K562 (cell line): ENCODE data around the gene CIB2. TPM values are rescaled to one million over a fixed set of nuclear protein-coding genes. Genes with fewer than 3 reads are reported as not detected.

Experiments used
- ATF3 ChIP-seq, 2 experiments: fragments of 450-650 bp in 1 of 2; sonication (generic) in 1 of 2; formaldehyde crosslinking in 1 of 2; IDR thresholded peaks in 1 of 2; conservative IDR thresholded peaks in 1 of 2; 2 replicates each; pipeline versions ENCODE4 v1.6.1 to v1.8.1; 2016 to 2023; ENCODE audit warnings: mild to moderate bottlenecking in 2 of 2, moderate library complexity in 2 of 2, inconsistent platforms in 1 of 2, missing genetic modification reagents in 1 of 2
- CCAR2 ChIP-seq: fragments of 200-400 bp; formaldehyde crosslinking; IDR thresholded peaks from 2 replicates; pipeline ENCODE4 v1.6.1; 2017; ENCODE audit warnings: mild to moderate bottlenecking, low read depth, low read length
- CREM ChIP-seq: IDR thresholded peaks from 2 replicates; pipeline ENCODE4 v1.6.1; 2014; ENCODE audit warnings: antibody characterized with exemption, low read depth
- GTF2A2 ChIP-seq: IDR thresholded peaks from 2 replicates; pipeline ENCODE4 v1.6.1; 2016; ENCODE audit warnings: mild to moderate bottlenecking, missing genetic modification characterization, missing compliant biosample characterization
- IRF9 ChIP-seq: fragments of 450-650 bp; IDR thresholded peaks from 2 replicates; pipeline ENCODE4 v1.6.1; 2016; ENCODE audit warnings: missing biosample characterization, missing genetic modification characterization
- JUN ChIP-seq, 2 experiments: sonication (generic) in 1 of 2; formaldehyde crosslinking in 1 of 2; IDR thresholded peaks; 2 replicates each; pipeline versions ENCODE4 v1.6.1 to v1.8.0; 2012 to 2022; ENCODE audit warnings: borderline replicate concordance in 2 of 2, mild to moderate bottlenecking in 2 of 2, improper control_type of control experiment in 1 of 2, low read depth in 1 of 2, low read length in 1 of 2, missing genetic modification reagents in 1 of 2
- MAFG ChIP-seq: fragments of 450-650 bp; conservative IDR thresholded peaks from 2 replicates; pipeline ENCODE4 v1.6.1; 2016; ENCODE audit warnings: missing genetic modification characterization, missing compliant biosample characterization
- MAZ ChIP-seq, 2 experiments: fragments of 450-650 bp in 1 of 2; sonication (generic) in 1 of 2; formaldehyde crosslinking; IDR thresholded peaks in 1 of 2; conservative IDR thresholded peaks in 1 of 2; 2 replicates each; pipeline versions ENCODE4 v1.4.0 to v1.5.0; 2020; ENCODE audit warnings: mild to moderate bottlenecking in 1 of 2, missing genetic modification reagents in 1 of 2
- MCM7 ChIP-seq, 2 experiments: fragments of 450-650 bp; IDR thresholded peaks; 2 replicates each; pipeline ENCODE4 v1.6.1; 2016 to 2018
- NFE2L1 ChIP-seq: fragments of 450-650 bp; IDR thresholded peaks from 2 replicates; pipeline ENCODE4 v1.6.1; 2016; ENCODE audit warnings: missing genetic modification characterization, low read depth, mild to moderate bottlenecking, missing compliant biosample characterization, moderate library complexity, borderline replicate concordance
- PCBP2 ChIP-seq: fragments of 200-400 bp; formaldehyde crosslinking; IDR thresholded peaks from 2 replicates; pipeline ENCODE4 v1.6.1; 2018; ENCODE audit warnings: low read length, low read depth, mild to moderate bottlenecking, moderate library complexity; ENCODE audit not compliant: poor library complexity, severe bottlenecking
- PKNOX1 ChIP-seq: fragments of 450-650 bp; IDR thresholded peaks from 2 replicates; pipeline ENCODE4 v1.6.1; 2016
- SMARCA4 ChIP-seq: fragments of 450-650 bp; IDR thresholded peaks from 2 replicates; pipeline ENCODE4 v1.6.1; 2016
- SREBF2 ChIP-seq: sonication (generic); formaldehyde crosslinking; IDR thresholded peaks from 2 replicates; pipeline ENCODE4 v1.4.0; 2020; ENCODE audit warnings: mild to moderate bottlenecking, missing genetic modification reagents
- TARDBP ChIP-seq: fragments of 450-650 bp; IDR thresholded peaks from 2 replicates; pipeline ENCODE4 v1.6.1; 2016
- TCFL5 ChIP-seq: fragments of 250-450 bp; sonication (Bioruptor Pico); conservative IDR thresholded peaks from 2 replicates; pipeline ENCODE4 v1.6.1; 2021; ENCODE audit warnings: mild to moderate bottlenecking, moderate library complexity, matching md5 sums
- WHSC1 ChIP-seq: IDR thresholded peaks from one replicate; pipeline ENCODE4 v1.6.1; 2012; ENCODE audit warnings: low read length, control low read depth, inconsistent platforms
- ZNF184 ChIP-seq: sonication (generic); formaldehyde crosslinking; IDR thresholded peaks from 2 replicates; pipeline ENCODE4 v1.5.0; 2020; ENCODE audit warnings: missing genetic modification reagents
- ZNF232 ChIP-seq: sonication (generic); formaldehyde crosslinking; IDR thresholded peaks from 2 replicates; pipeline ENCODE4 v1.8.0; 2022; ENCODE audit warnings: mild to moderate bottlenecking, missing genetic modification reagents
- ZNF592 ChIP-seq: fragments of 450-650 bp; IDR thresholded peaks from 2 replicates; pipeline ENCODE4 v1.6.1; 2017; ENCODE audit warnings: antibody characterized with exemption, mild to moderate bottlenecking
- polyA plus RNA-seq, 8 experiments: library from polyadenylated mRNA; depleted of rRNA in 4 of 8; stranded (reverse) in 5 of 8; unstranded in 3 of 8; fragments of >200 nt; fragmentation: Nextera tagmentation in 2 of 8; fragmentation: Illumina TruSeq in 1 of 8; extraction: Ambion mirVana in 2 of 8; extraction: Trizol in 1 of 8; gene quantifications; 2 replicates each; pipeline versions ENCODE4 v1.2.1 to v1.2.3, GENCODE V29; 2011 to 2014; ENCODE audit warnings: inconsistent platforms in 1 of 8, missing spikeins in 1 of 8
- total RNA-seq, 7 experiments: library from RNA; depleted of rRNA in 6 of 7; stranded (reverse); fragments of >200 nt in 6 of 7; fragmentation: Illumina TruSeq in 2 of 7; extraction: Trizol in 2 of 7; gene quantifications; 2 replicates each; pipeline versions ENCODE4 v1.2.1 to v1.2.3, GENCODE V29; 2011 to 2021; ENCODE audit warnings: low replicate concordance in 1 of 7

The CIB2 gene
- total and polyA plus RNA-seq, 9 of the 15 experiments (the other 6 are each of a cell fraction or from before 2014, with no cell fraction given) = 1.5 to 37.4 (median 19.4) TPM

- no peak for TF ChIP-seq JUN (IDR thresholded peaks at IDR 0.05; ENCODE audit: borderline replicate concordance, low read depth, low read length)
- TF ChIP-seq JUN (CRISPR knock-in tag; IDR thresholded peaks at IDR 0.05; ENCODE audit: borderline replicate concordance) = no peak
- TF ChIP-seq PKNOX1 = no peak
- no peak for TF ChIP-seq MCM7 (IDR thresholded peaks at IDR 0.05)
- no peak for TF ChIP-seq ATF3 (IDR thresholded peaks at IDR 0.05)
- TF ChIP-seq ATF3 (CRISPR knock-in tag; conservative IDR thresholded peaks at IDR 0.05) = no peak
- no peak for TF ChIP-seq PCBP2
- TF ChIP-seq WHSC1 = no peak
- TF ChIP-seq NFE2L1 (tag) = no peak
- no peak for TF ChIP-seq MAFG (tag)
- no peak for TF ChIP-seq ZNF184 (CRISPR knock-in tag)
- TF ChIP-seq SREBF2 (CRISPR knock-in tag) = no peak
- 0 out of 2 replicates have a peak, but pooled peaks have one; percentile 22 for TF ChIP-seq SMARCA4
- no peak for TF ChIP-seq GTF2A2 (tag)
- peak; percentile 24; a peak in 2 of 4 replicates for TF ChIP-seq MAZ (CRISPR knock-in tag; conservative IDR thresholded peaks at IDR 0.05 in 1 of 2, IDR thresholded peaks at IDR 0.05 in 1 of 2)
- no peak for TF ChIP-seq ZNF232 (CRISPR knock-in tag)
- TF ChIP-seq IRF9 (tag) = no peak
- no peak for TF ChIP-seq TCFL5 (CRISPR knock-in tag)
- no peak for TF ChIP-seq CCAR2
- TF ChIP-seq ZNF592 = no peak
- TF ChIP-seq CREM = peak; percentile 64
- TF ChIP-seq TARDBP = no peak
Observed at GRCh38 chr15:78077053-78077870, 54.0 kb downstream of the CIB2 start, which contains the start of gene TBC1D2B (continued).
